Measurements from ENCODE around the gene BMP8A. TPM values are rescaled to one million over a fixed set of nuclear protein-coding genes. Genes with fewer than 3 reads are reported as not detected.

Gene BMP8A
- total RNA-seq, 1 donor from 2014 or later, result not detected

DNA sequence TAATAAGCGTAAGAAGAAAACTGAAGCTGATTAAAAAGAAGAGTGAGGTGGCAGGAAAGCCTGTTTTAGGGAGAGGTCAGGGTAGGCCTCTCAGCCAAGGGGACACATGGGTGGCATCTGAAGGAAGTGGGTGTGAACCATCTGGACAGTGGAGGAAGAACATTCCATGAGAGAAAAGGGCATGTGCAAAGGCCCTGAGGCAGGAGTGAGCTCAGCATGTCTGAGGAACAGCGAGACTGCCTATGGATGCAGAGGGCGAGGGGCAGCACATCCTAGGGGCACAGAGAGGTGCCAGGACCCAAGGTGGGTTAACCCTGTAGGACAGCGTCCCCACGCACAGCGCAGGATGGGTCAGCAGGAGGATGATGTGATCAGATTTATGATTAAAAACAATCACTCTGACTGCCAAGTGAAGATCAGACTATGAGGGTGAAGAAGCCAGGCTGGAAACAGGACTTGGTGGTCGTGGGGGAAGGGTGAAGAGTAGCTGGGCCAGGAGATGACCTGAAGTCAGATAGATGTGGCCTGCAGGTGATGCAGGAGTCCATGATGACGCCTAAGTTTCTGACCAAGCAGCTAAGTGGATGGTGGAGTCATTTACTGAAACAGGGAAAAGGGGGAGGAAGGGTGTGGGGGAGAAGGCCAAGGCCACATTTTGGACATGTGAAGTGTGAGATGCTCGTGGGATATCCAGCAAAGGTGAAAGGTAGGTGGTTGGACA is 47.3 kb downstream of the BMP8A start:
- H3K9me3 ChIP-seq (ENCODE audit: low read depth), result no peaks in the 10 kb centered on the region
- peak overlapping the region; percentile 42 for H3K27ac Mint-ChIP-seq

GRCh38 chr1:39539252-39539790 is 47.9 kb downstream of the BMP8A start:
- H3K27ac ChIP-seq, result no peak overlapping the region
- H3K79me2 ChIP-seq (ENCODE audit: low read depth), result no peaks in the 10 kb centered on the region
- no peaks in the 10 kb centered on the region for H3K9me3 ChIP-seq (ENCODE audit: low read depth)
- peak; percentile 86 for DNase-seq (ENCODE audit: low spot score)
- H3K36me3 ChIP-seq, result no peaks in the 10 kb centered on the region
- no peaks in the 10 kb centered on the region for H4K20me1 ChIP-seq (ENCODE audit: low read depth)
- no peaks in the 10 kb centered on the region for H3F3A ChIP-seq (ENCODE audit: low read depth)
- peaks cover 9% of the 10 kb centered on the region for H3K36me3 Mint-ChIP-seq
- no peaks in the 10 kb centered on the region for H3K9me3 Mint-ChIP-seq
- H3K4me3 Mint-ChIP-seq, result no peak overlapping the region
- no peak overlapping the region for H3K27ac Mint-ChIP-seq
- peaks cover 2% of the 10 kb centered on the region for H3K27me3 Mint-ChIP-seq (ENCODE audit: insufficient read depth, low read depth)
- TF ChIP-seq, protein P1, sequence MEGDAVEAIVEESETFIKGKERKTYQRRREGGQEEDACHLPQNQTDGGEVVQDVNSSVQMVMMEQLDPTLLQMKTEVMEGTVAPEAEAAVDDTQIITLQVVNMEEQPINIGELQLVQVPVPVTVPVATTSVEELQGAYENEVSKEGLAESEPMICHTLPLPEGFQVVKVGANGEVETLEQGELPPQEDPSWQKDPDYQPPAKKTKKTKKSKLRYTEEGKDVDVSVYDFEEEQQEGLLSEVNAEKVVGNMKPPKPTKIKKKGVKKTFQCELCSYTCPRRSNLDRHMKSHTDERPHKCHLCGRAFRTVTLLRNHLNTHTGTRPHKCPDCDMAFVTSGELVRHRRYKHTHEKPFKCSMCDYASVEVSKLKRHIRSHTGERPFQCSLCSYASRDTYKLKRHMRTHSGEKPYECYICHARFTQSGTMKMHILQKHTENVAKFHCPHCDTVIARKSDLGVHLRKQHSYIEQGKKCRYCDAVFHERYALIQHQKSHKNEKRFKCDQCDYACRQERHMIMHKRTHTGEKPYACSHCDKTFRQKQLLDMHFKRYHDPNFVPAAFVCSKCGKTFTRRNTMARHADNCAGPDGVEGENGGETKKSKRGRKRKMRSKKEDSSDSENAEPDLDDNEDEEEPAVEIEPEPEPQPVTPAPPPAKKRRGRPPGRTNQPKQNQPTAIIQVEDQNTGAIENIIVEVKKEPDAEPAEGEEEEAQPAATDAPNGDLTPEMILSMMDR (IDR thresholded peaks at IDR 0.05), result peak; percentile 90
- TF ChIP-seq EZH2 (IDR thresholded peaks at IDR 0.05), result no peak
- no peak overlapping the region for H3K4me3 ChIP-seq
- no peaks in the 10 kb centered on the region for H3K4me1 Mint-ChIP-seq
- no peaks in the 10 kb centered on the region for H3K27me3 ChIP-seq
- H3K4me2 ChIP-seq, result no peak overlapping the region
- H3K9ac ChIP-seq, result no peak overlapping the region
- no peaks in the 10 kb centered on the region for H3K4me1 ChIP-seq
- H2AFZ ChIP-seq (replicated peaks), result peak overlapping the region; percentile 21

More for the DNA sequence above, 47.3 kb downstream of the BMP8A start:
- Histone ChIP-seq H3K4me3 (no peak overlapping the region), H3K4me2 (no peak overlapping the region), H3K79me2 (ENCODE audit: low read depth) (no peaks in the 10 kb centered on the region), H3K36me3 (no peaks in the 10 kb centered on the region), H3F3A (ENCODE audit: low read depth) (no peaks in the 10 kb centered on the region), H3K4me1 (no peaks in the 10 kb centered on the region), H2AFZ (replicated peaks) (peak overlapping the region; percentile 21), H4K20me1 (ENCODE audit: low read depth) (no peaks in the 10 kb centered on the region), H3K27ac (no peak overlapping the region), H3K9ac (no peak overlapping the region), H3K27me3 (no peaks in the 10 kb centered on the region)
- H3K9me3 Mint-ChIP-seq, result no peaks in the 10 kb centered on the region
- DNase-seq (ENCODE audit: low spot score), result no peak
- no peaks in the 10 kb centered on the region for H3K4me1 Mint-ChIP-seq
- H3K4me3 Mint-ChIP-seq, result no peak overlapping the region
- peaks cover 10% of the 10 kb centered on the region for H3K36me3 Mint-ChIP-seq
- TF ChIP-seq EZH2 (IDR thresholded peaks at IDR 0.05) (no peak), EZH2phosphoT487 (IDR thresholded peaks at IDR 0.05) (no peak)
- TF ChIP-seq, protein P1 (IDR thresholded peaks at IDR 0.05), result no peak
- H3K27me3 Mint-ChIP-seq (ENCODE audit: insufficient read depth, low read depth), result peaks cover 2% of the 10 kb centered on the region

GRCh38 chr1:39540504-39541031 is 49.1 kb downstream of the BMP8A start:
- no peak overlapping the region for H3K4me3 ChIP-seq
- no peaks in the 10 kb centered on the region for H3K79me2 ChIP-seq (ENCODE audit: low read depth)
- H3K4me1 Mint-ChIP-seq, result no peaks in the 10 kb centered on the region
- no peak overlapping the region for H3K9ac ChIP-seq
- H3K27me3 Mint-ChIP-seq (ENCODE audit: insufficient read depth, low read depth), result no peaks in the 10 kb centered on the region
- TF ChIP-seq, protein P1 (IDR thresholded peaks at IDR 0.05), result no peak
- TF ChIP-seq EZH2 (IDR thresholded peaks at IDR 0.05) (no peak), EZH2phosphoT487 (IDR thresholded peaks at IDR 0.05) (no peak)
- no peak overlapping the region for H3K4me2 ChIP-seq
- H3K27me3 ChIP-seq, result no peaks in the 10 kb centered on the region
- H3K4me1 ChIP-seq, result no peaks in the 10 kb centered on the region
- no peaks in the 10 kb centered on the region for H3K9me3 Mint-ChIP-seq
- no peaks in the 10 kb centered on the region for H4K20me1 ChIP-seq (ENCODE audit: low read depth)
- H3K36me3 Mint-ChIP-seq, result peaks cover 10% of the 10 kb centered on the region
- no peak overlapping the region for H3K4me3 Mint-ChIP-seq
- no peak overlapping the region for H3K27ac Mint-ChIP-seq
- no peaks in the 10 kb centered on the region for H3F3A ChIP-seq (ENCODE audit: low read depth)
- no peak overlapping the region for H2AFZ ChIP-seq (replicated peaks)
- no peaks in the 10 kb centered on the region for H3K36me3 ChIP-seq
- DNase-seq (ENCODE audit: low spot score), result no peak
- no peak overlapping the region for H3K27ac ChIP-seq
- H3K9me3 ChIP-seq (ENCODE audit: low read depth), result no peaks in the 10 kb centered on the region
